Right kidney (tissue), 1 donor: Measurements from ENCODE around the gene SLCO2B1.

Source experiments
- DNase-seq: peaks from one replicate; pipeline ENCODE4 v3.0.0-alpha.2; 2016

Gene SLCO2B1

DNA sequence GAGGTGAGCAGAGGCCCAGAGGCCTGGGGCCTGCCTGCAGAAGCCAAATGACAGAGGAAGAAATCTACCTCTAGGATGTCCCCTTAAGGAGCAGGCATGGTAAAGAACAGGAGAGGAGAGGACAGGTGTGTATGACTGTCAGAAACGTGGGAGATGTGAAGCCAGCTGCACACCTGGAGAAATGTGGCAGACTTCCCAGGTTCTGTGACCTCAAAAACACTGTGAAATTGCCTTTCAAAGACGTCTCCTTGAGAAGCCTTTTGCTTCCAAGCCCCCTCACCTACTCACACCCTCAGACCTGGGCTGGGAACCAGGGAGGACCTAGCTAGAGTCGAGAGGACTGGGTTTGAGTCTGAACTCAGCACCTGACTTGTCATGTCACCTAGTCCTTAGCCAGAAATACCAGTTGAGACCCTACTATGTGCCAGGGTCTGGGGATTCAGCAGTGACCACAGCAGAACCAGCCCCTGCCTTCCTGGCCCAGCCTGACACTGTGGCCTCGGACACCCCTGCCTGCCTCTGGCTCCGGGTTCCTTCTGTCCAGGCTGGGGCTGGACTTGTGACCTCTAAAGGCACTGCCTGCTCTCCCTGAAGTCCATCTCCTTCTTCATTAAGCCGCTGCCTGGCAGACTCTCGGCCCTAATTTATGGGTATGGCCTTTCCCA, 95.2 kb downstream of the SLCO2B1 start:
- no peak for DNase-seq

DNA sequence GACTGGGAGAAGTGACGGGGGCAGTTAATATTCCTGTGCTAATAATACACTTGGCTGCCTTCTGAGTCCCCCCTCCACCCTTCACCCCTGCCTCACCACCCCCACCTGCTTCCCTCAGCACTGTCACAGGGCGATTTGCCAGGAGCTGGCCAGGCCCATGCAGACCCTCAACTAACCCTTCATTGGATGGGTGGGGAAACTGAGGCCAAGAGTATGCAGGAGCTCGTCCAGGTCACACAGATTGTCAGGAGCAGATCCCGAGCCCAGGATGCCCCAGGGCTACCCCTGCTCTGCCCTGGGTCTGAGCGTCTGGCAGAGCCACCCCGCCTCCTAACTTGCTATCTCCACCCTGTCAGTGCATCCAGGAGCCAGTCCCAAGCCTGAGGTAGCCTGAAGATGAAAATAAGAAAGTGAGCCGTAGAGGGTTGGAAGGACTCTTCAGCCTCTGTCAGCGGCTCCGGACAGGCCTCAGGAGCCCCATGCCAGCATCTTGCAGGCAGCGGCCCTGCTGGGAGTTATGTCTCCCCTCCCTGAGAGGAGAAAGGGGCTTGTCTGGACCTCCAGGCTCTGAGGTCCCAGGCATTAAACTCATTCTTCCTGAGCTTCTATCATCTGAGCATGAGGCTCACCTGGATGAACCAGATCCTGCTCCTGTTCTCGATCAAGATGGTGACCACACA, 95.9 kb downstream of the SLCO2B1 start:
- DNase-seq, result no peak

DNA sequence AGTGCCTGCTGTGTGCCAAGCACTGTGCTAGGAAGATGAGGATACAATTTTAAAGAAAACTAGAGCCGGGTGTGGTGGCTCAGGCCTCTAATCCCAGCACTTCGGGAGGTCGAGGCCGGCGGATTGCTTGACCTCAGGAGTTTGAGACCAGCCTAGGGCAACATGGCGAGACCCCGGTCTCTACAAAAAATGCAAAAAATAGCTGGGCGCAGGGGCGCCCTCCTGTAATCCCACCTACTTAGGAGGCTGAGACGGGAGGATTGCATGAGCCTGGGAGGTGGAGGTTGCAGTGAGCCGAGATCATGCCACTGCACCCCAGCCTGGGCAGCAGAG, 98.0 kb downstream of the SLCO2B1 start:
- DNase-seq, result no peak

DNA sequence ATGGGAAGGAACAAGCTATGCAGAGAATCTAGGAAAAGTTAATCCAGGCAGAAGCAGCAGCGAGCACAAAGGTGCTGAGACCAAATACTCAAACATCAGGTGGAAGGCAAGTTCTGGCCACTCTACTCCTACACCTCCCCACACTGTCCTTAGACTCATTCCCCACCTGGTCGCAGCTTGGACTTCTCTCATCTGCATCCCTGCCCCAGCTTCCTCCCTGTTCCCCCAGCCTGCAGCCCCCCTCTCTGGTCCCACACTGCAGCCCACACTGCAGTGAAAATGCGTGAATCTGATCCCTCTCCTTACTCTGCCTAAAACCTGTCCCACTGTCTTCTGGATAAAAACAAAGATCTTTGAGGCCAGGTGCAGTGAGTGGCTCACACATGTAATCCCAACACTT, 98.8 kb downstream of the SLCO2B1 start:
- DNase-seq, result no peak

DNA sequence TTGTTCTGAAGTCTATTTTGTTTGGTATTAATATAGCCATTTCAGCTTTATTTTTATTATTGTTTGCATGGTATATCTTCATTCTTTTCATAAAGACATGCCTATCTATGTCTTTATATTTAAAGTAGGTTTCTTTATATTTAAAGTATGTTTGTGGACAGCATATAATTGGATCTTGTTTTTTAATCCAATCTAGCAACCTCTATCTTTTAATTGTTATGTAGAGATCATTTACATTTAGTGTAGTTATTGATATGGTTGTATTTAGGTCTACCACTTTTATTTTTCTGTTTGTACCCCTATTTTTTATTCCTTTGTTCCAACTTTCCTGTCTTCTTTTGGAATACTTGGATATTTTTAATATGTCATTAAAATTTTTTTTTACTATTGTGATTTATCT, 103.4 kb downstream of the SLCO2B1 start:
- no peak for DNase-seq
